Type B pancreatic cell (in vitro differentiated cells): ENCODE results near the gene YPEL1. TPM values are rescaled to one million over a fixed set of nuclear protein-coding genes. Genes with fewer than 3 reads are reported as not detected.
"Not testable (repeated sequence)": the region's sequence is repeated elsewhere in the genome, so short reads cannot be mapped to it uniquely, and the experiment has no call there.

ENCODE experiments used
- DNase-seq: peaks from one replicate; pipeline ENCODE4 v3.0.0; 2021; ENCODE audit warnings: mixed read lengths; ENCODE audit not compliant: unreplicated experiment; ENCODE audit errors: extremely low spot score
- H3K27ac Mint-ChIP-seq: 2 replicates; pipeline ENCODE4 v1.8.0; 2021; ENCODE audit warnings: mild to moderate bottlenecking, mixed read lengths
- H3K27me3 Mint-ChIP-seq: 2 replicates; pipeline ENCODE4 v1.8.0; 2021; ENCODE audit warnings: mixed read lengths
- H3K36me3 Mint-ChIP-seq: 2 replicates; pipeline ENCODE4 v1.8.0; 2021; ENCODE audit warnings: mixed read lengths
- H3K4me1 Mint-ChIP-seq: one replicate; pipeline ENCODE4 v1.8.0; 2021; ENCODE audit warnings: mixed read lengths; ENCODE audit not compliant: unreplicated experiment
- H3K4me3 Mint-ChIP-seq: 2 replicates; pipeline ENCODE4 v1.8.0; 2021; ENCODE audit warnings: mild to moderate bottlenecking, mixed read lengths
- H3K9me3 Mint-ChIP-seq: 2 replicates; pipeline ENCODE4 v1.8.0; 2021; ENCODE audit warnings: mixed read lengths
- total RNA-seq: library from RNA; stranded (reverse); gene quantifications from 2 replicates; pipeline ENCODE4 v1.2.1, GENCODE V29; 2021; ENCODE audit warnings: low replicate concordance
- TF ChIP-seq, protein P1 (sequence below): fragments of 200-600 bp; sonication (generic); conservative IDR thresholded peaks from 2 replicates; pipeline ENCODE4 v1.5.0; 2021; ENCODE audit warnings: antibody characterized with exemption, mild to moderate bottlenecking

The YPEL1 gene
- total RNA-seq, 1 donor from 2014 or later: 19.3 TPM

DNA sequence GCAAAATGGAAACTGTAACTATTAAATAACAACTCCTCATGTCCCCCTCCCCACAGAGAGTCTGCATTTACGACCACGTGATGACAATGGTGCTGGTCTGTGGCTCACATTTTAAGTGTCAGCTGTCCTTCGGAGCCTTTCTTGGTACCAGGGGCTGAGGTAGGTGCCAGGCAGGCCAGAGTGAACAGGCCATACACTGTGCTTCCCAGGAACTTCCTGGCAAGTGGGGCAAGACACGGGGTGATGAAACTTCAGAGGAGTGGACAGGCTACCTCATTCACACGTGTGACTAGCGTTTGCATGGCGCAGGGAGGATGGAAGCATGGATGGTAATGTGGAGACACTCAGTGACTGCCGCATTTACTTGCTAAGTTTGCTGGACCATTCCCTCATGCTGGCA, 10.4 kb upstream of the YPEL1 start:
- Mint-ChIP-seq H3K27me3 (peaks cover 3% of the 10 kb centered on the region), H3K36me3 (no peaks in the 10 kb centered on the region), H3K4me1 (peaks cover 4% of the 10 kb centered on the region), H3K9me3 (no peaks in the 10 kb centered on the region), H3K27ac (no peak overlapping the region), H3K4me3 (no peak overlapping the region)
- no peak for DNase-seq
- TF ChIP-seq, protein P1, sequence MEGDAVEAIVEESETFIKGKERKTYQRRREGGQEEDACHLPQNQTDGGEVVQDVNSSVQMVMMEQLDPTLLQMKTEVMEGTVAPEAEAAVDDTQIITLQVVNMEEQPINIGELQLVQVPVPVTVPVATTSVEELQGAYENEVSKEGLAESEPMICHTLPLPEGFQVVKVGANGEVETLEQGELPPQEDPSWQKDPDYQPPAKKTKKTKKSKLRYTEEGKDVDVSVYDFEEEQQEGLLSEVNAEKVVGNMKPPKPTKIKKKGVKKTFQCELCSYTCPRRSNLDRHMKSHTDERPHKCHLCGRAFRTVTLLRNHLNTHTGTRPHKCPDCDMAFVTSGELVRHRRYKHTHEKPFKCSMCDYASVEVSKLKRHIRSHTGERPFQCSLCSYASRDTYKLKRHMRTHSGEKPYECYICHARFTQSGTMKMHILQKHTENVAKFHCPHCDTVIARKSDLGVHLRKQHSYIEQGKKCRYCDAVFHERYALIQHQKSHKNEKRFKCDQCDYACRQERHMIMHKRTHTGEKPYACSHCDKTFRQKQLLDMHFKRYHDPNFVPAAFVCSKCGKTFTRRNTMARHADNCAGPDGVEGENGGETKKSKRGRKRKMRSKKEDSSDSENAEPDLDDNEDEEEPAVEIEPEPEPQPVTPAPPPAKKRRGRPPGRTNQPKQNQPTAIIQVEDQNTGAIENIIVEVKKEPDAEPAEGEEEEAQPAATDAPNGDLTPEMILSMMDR: no peak

DNA sequence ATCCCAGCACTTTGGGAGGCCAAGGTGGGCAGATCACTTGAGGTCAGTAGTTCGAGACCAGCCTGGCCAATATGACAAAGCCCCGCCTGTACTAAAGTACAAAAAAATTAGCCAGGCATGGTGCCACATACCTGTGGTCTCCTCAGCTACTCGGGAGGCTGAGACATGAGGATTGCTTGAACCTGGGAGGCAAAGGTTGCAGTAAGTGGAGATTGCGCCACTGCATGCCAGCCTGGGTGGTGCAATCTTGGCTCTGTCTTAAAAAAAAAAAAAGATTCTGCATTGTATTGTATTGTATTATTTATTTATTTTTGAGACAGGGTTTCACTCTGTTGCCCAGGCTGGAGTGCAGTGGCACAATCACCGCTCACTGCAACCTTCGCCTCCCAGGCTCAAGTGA, 9.3 kb upstream of the YPEL1 start:
- not testable (repeated sequence) for H3K27ac Mint-ChIP-seq, H3K36me3 Mint-ChIP-seq, H3K9me3 Mint-ChIP-seq, DNase-seq, H3K4me1 Mint-ChIP-seq, H3K27me3 Mint-ChIP-seq, H3K4me3 Mint-ChIP-seq

DNA sequence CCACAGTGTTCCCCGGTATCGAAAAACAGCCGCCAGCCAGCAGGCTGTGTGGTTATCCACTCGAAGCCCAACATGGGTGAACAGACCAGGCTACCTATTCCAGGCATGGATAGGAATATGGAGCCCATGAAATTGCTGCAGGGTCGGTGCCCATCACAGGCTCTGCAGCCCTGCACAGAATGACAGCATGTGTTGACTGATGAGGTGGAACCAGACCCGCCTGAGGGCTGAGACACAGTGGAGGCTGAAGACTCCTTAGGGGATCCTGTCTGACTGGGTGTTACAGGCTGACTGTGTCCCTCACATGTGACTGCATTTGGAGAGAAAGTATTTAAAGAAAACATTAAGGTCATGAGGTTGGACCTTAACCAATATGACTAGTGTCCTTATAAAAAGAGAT, 6.2 kb upstream of the YPEL1 start:
- no peaks in the 10 kb centered on the region for H3K9me3 Mint-ChIP-seq
- H3K27me3 Mint-ChIP-seq: peaks cover 12% of the 10 kb centered on the region
- TF ChIP-seq, protein P1: no peak
- no peak overlapping the region for H3K4me3 Mint-ChIP-seq
- no peak overlapping the region for H3K27ac Mint-ChIP-seq
- no peaks in the 10 kb centered on the region for H3K36me3 Mint-ChIP-seq
- peaks cover 4% of the 10 kb centered on the region for H3K4me1 Mint-ChIP-seq
- no peak for DNase-seq

DNA sequence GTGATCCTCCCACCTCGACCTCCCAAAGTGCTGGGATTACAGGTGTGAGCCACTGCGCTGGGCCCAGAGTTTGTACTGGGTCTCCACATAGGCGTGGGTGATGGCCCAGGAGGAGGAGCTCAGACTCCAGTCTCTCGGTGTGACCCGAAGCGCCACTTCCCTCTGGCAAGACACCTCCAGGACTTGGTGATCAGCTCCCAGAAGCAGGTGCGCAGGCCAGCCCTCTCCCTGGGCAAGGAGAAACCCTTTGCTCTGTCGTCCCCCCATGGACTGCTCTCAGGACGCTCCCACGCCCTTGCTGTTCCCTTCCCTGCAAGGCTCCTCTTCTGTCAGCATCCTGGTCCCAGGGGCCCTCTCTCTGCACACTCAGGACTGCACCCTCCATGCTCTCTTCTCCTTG, 5.5 kb upstream of the YPEL1 start:
- H3K27ac Mint-ChIP-seq: no peak overlapping the region
- H3K4me1 Mint-ChIP-seq: peaks cover 4% of the 10 kb centered on the region
- DNase-seq: no peak
- no peak overlapping the region for H3K4me3 Mint-ChIP-seq
- H3K36me3 Mint-ChIP-seq: no peaks in the 10 kb centered on the region
- TF ChIP-seq, protein P1: no peak
- H3K9me3 Mint-ChIP-seq: no peaks in the 10 kb centered on the region
- H3K27me3 Mint-ChIP-seq: peaks cover 12% of the 10 kb centered on the region

DNA sequence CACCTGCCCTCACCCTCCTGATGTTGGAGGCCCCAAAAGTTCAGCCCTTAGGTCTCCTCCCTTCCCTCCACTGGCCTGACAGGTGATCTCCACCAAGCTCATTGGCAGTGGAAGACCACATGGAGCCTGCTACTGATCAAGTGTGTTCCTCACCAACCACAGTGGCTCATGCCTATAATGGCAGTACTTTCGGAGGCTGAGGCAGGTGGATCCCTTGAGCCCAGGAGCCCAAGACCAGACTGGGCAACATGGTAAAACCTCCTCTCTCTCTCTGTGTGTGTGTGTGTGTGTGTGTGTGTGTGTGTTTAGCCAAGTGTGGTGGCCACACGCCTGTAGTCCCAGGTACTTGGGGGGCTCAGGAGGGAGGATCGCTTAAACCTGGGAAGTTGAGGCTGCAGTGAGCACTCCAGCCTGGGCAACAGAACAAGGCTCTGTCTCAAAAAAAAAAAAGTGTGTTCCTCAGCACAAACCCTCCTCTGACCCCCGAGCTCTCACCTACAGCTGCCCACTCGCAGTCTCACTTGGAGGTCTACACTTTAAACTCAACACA, 4.3 kb upstream of the YPEL1 start:
- TF ChIP-seq, protein P1: no peak
- no peak for DNase-seq
- Mint-ChIP-seq H3K4me1 (peaks cover 5% of the 10 kb centered on the region), H3K4me3 (no peak overlapping the region), H3K27ac (no peak overlapping the region), H3K27me3 (peaks cover 12% of the 10 kb centered on the region), H3K36me3 (no peaks in the 10 kb centered on the region), H3K9me3 (no peaks in the 10 kb centered on the region)

DNA sequence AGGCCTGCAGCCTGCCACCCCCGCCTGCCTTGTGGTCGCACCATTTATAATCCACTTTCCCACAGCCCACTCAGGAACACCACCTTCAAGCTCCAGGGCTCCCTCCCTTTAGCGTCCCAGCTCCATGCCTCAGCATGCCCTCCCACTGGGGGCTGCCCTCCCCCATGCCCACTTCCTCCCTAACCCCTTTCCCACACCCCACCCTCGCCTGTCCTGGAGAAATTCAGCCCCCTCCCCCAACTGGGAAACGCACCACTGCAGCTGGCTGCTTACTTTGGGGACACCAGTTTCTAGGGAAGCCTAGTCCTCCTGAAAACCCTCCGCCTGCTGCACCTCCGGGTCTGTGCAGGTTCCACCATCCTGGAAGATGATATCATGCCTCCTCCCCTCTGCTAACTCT, 3.4 kb upstream of the YPEL1 start:
- Mint-ChIP-seq H3K4me3 (no peak overlapping the region), H3K27ac (no peak overlapping the region)

More for the DNA sequence above, 3.4 kb upstream of the YPEL1 start:
- no peak for DNase-seq
- H3K27me3 Mint-ChIP-seq: peaks cover 12% of the 10 kb centered on the region
- TF ChIP-seq, protein P1: no peak
- H3K36me3 Mint-ChIP-seq: no peaks in the 10 kb centered on the region
- H3K4me1 Mint-ChIP-seq: peaks cover 7% of the 10 kb centered on the region
- no peaks in the 10 kb centered on the region for H3K9me3 Mint-ChIP-seq
